Stomach (tissue), 8 donors: ENCODE results near the gene MAP3K12. TPM values are rescaled to one million over a fixed set of nuclear protein-coding genes. Genes with fewer than 3 reads are reported as not detected.

Source experiments
- polyA plus RNA-seq, 3 donors: library from polyadenylated mRNA; stranded (reverse); fragments of 200-250 nt; gene quantifications; one replicate each; pipeline ENCODE4 v1.2.3, GENCODE V29; 2013
- small RNA-seq, 4 donors: library from RNA; depleted of rRNA; stranded (forward); fragments of <200 nt; gene quantifications; one replicate each; pipeline ENCODE3, GENCODE V24; 2016
- total RNA-seq, 5 donors: library from RNA; depleted of rRNA; stranded (reverse); fragments of >200 nt; gene quantifications; one replicate each; pipeline versions ENCODE4 v1.1.0 to v1.2.3, GENCODE V29; 2014 to 2016
- donor health status: healthy with polysubstance abuse.
- donor health status: Bipolar disorder and iron deficiency.
- donor health status: healthy.

Gene MAP3K12
- total and polyA plus RNA-seq, 8 donors: 5.4 to 279 (median 13.4) TPM

Small RNAs within 50 kb of the gene (small RNA-seq; reads per million reads assigned to genes)
- gene AC023509.3: 0 reads per million in 4 donors

Other genes starting within 250 kb of the MAP3K12 start
- gene ESPL1, start 231.2 kb downstream of the MAP3K12 start, total RNA-seq: 10 to 100 TPM in 1 of 5 donors, 1 to 10 TPM in 4; 3.3 to 43.2 (median 6.6) TPM
- gene ESPL1, start 231.2 kb downstream of the MAP3K12 start, polyA plus RNA-seq: 10 to 100 TPM in 1 of 3 donors, under 1 TPM in 2; 0.15 to 13.1 (median 0.75) TPM
- gene PFDN5, start 203.9 kb downstream of the MAP3K12 start, total RNA-seq: 100 to 1,000 TPM; 207 to 623 (median 288) TPM
- gene PFDN5, start 203.9 kb downstream of the MAP3K12 start, polyA plus RNA-seq: 1,000 to 10,000 TPM; 1,294 to 1,886 (median 1,325) TPM
- gene MYG1, start 199.8 kb downstream of the MAP3K12 start, total RNA-seq: 10 to 100 TPM; 16.0 to 33.9 (median 29.0) TPM
- 100 to 1,000 TPM in 1 of 3 donors, 10 to 100 TPM in 2; 89.5 to 120 (median 98.5) TPM for gene MYG1, start 199.8 kb downstream of the MAP3K12 start, polyA plus RNA-seq
- gene AAAS, start 177.8 kb downstream of the MAP3K12 start, total RNA-seq: 10 to 100 TPM; 22.6 to 59.4 (median 43.3) TPM
- 10 to 100 TPM; 19.7 to 49.7 (median 19.7) TPM for gene AAAS, start 177.8 kb downstream of the MAP3K12 start, polyA plus RNA-seq
- not detected for gene SP7, start 163.1 kb downstream of the MAP3K12 start, total RNA-seq
- not detected for gene SP7, start 163.1 kb downstream of the MAP3K12 start, polyA plus RNA-seq
- gene SP1, start 119.3 kb downstream of the MAP3K12 start, total RNA-seq: 100 to 1,000 TPM in 1 of 5 donors, 10 to 100 TPM in 4; 13.3 to 142 (median 36.8) TPM
- 10 to 100 TPM; 10.2 to 16.2 (median 12.2) TPM for gene SP1, start 119.3 kb downstream of the MAP3K12 start, polyA plus RNA-seq
- gene AMHR2, start 75.6 kb downstream of the MAP3K12 start, total RNA-seq: not detected
- 1 to 10 TPM in 1 of 3 donors, under 1 TPM in 2; 0.23 to 1.8 (median 0.25) TPM for gene AMHR2, start 75.6 kb downstream of the MAP3K12 start, polyA plus RNA-seq
- gene PRR13, start 57.7 kb downstream of the MAP3K12 start, total RNA-seq: 100 to 1,000 TPM in 3 of 5 donors, 10 to 100 TPM in 2; 44.3 to 194 (median 105) TPM
- 100 to 1,000 TPM; 194 to 437 (median 306) TPM for gene PRR13, start 57.7 kb downstream of the MAP3K12 start, polyA plus RNA-seq
- gene PCBP2, start 47.4 kb downstream of the MAP3K12 start, total RNA-seq: 100 to 1,000 TPM; 109 to 509 (median 431) TPM
- 100 to 1,000 TPM; 407 to 714 (median 486) TPM for gene PCBP2, start 47.4 kb downstream of the MAP3K12 start, polyA plus RNA-seq
- gene TARBP2, start 1.8 kb upstream of the MAP3K12 start, total RNA-seq: 10 to 100 TPM in 4 of 5 donors, not detected in 1; 24.0 to 36.5 (median 32.0) TPM
- gene TARBP2, start 1.8 kb upstream of the MAP3K12 start, polyA plus RNA-seq: 10 to 100 TPM; 22.6 to 32.7 (median 27.4) TPM
- gene NPFF, start 8.0 kb upstream of the MAP3K12 start, total RNA-seq: not detected
- gene NPFF, start 8.0 kb upstream of the MAP3K12 start, polyA plus RNA-seq: not detected
- gene ATF7, start 126.9 kb upstream of the MAP3K12 start, total RNA-seq: 10 to 100 TPM in 4 of 5 donors, 1 to 10 TPM in 1; 9.0 to 93.4 (median 16.5) TPM
- 10 to 100 TPM; 12.9 to 20.9 (median 14.3) TPM for gene ATF7, start 126.9 kb upstream of the MAP3K12 start, polyA plus RNA-seq
- gene ATP5MC2, start 176.6 kb upstream of the MAP3K12 start, total RNA-seq: 100 to 1,000 TPM in 3 of 5 donors, 10 to 100 TPM in 2; 75.0 to 255 (median 241) TPM
- gene ATP5MC2, start 176.6 kb upstream of the MAP3K12 start, polyA plus RNA-seq: 100 to 1,000 TPM; 517 to 864 (median 543) TPM
- 100 to 1,000 TPM; 135 to 441 (median 164) TPM for gene CALCOCO1, start 228.0 kb upstream of the MAP3K12 start, total RNA-seq
- 100 to 1,000 TPM in 1 of 3 donors, 10 to 100 TPM in 2; 60.3 to 102 (median 73.2) TPM for gene CALCOCO1, start 228.0 kb upstream of the MAP3K12 start, polyA plus RNA-seq